Suprapubic skin (tissue), 3 donors: ENCODE results near the gene OTUB2.

ENCODE experiments used
- POLR2A ChIP-seq, 2 donors: fragments of 450-650 bp; IDR thresholded peaks; one replicate each; pipeline ENCODE4 v1.6.1; 2017; ENCODE audit warnings: antibody characterized with exemption in 2 of 2, mild to moderate bottlenecking in 2 of 2, moderate library complexity in 2 of 2
- TF ChIP-seq, protein P1 (sequence below), 2 donors: fragments of 200-600 bp in 1 of 2; fragments of 450-650 bp in 1 of 2; sonication (generic) in 1 of 2; IDR thresholded peaks; one replicate each; pipeline ENCODE4 v1.5.1; 2016 to 2019; ENCODE audit warnings: antibody characterized with exemption in 2 of 2, mild to moderate bottlenecking in 1 of 2, moderate library complexity in 1 of 2

DNA sequence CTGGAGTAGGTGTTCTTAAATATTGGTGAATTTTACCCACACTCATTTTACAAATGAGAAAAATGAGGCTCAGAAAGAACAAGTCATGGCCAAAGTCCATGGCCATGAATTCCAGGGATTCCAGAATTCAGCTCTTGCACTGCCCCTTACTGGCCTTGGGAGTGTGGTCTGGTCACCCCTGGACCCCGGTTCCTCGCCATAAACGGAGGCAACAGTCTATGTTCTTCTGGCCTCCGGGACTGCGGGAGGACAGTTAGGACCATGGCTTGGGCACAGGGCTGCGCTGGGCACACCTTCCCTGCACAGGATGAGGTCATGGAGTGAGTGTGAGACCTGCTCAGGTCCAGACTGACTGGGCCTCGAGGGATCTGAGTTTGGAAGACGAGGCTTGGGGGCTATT lies 22.1 kb upstream of the OTUB2 start:
- TF ChIP-seq POLR2A (IDR thresholded peaks at IDR 0.05) = no peak
- TF ChIP-seq, protein P1, sequence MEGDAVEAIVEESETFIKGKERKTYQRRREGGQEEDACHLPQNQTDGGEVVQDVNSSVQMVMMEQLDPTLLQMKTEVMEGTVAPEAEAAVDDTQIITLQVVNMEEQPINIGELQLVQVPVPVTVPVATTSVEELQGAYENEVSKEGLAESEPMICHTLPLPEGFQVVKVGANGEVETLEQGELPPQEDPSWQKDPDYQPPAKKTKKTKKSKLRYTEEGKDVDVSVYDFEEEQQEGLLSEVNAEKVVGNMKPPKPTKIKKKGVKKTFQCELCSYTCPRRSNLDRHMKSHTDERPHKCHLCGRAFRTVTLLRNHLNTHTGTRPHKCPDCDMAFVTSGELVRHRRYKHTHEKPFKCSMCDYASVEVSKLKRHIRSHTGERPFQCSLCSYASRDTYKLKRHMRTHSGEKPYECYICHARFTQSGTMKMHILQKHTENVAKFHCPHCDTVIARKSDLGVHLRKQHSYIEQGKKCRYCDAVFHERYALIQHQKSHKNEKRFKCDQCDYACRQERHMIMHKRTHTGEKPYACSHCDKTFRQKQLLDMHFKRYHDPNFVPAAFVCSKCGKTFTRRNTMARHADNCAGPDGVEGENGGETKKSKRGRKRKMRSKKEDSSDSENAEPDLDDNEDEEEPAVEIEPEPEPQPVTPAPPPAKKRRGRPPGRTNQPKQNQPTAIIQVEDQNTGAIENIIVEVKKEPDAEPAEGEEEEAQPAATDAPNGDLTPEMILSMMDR (IDR thresholded peaks at IDR 0.05) = no peak
